HG03060 (cell line): ENCODE results near the gene ARID5A.
"Not testable (repeated sequence)": the region's sequence is repeated elsewhere in the genome, so short reads cannot be mapped to it uniquely, and the experiment has no call there.

Source experiments
- ATAC-seq: cut with Tn5 transposase; IDR thresholded peaks from one replicate; pipeline ENCODE4 v1.9.1; 2021; ENCODE audit warnings: low read depth, moderate number of reproducible peaks; ENCODE audit not compliant: unreplicated experiment

The ARID5A gene

DNA sequence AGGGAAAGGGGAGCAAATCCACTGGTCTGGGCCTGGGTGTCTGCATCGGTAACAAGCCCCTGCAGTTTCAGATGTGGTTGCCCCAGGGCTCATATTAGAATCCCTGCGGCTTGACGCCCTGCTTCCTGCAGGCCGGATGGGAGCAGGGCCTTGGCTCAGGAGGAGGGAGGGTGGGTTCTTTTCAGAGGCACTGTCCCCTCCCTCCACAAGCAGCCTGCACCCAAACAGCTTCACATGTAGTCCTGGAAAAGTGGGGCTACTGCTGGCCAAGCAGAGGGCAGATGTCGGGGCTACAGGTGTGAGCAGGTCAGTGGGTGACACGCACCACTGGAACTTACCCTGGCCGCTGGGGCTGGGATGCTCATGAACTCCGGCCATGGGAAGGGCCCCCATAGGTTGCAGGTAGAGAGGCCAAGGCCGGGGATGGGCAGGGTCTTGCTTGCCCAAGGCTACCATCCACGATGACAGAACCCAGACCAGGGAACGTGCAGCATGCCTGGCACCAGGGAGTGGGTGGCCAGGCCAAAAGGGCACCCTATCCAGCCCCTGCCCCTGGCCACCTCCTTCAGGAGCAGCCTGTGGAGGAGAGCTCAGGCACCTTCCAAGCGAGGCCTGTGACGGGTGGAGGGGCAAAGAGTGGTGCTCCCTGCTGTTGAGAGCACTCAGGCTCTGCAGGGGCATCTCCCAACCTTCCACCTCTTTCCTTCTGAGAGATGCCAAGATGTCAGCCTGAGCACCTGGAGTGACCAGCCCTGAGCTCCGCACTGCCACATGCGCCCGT, 16.8 kb downstream of the ARID5A start:
- no peak for ATAC-seq

DNA sequence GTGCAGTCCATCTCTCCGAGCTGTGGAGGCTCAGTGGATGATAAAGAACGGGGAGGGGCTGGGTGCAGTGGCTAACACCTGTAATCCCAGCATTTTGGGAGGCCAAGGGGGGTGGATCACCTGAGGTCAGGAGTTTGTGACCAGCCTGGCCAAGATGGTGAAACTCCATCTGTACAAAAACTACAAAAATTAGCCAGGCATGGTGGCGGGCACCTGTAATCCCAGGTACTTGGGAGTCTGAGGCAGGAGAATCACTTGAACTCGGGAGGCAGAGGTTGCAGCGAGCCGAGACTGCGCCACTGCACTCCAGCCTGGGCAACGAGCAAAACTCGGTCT, 17.4 kb downstream of the ARID5A start:
- ATAC-seq = not testable (repeated sequence)

DNA sequence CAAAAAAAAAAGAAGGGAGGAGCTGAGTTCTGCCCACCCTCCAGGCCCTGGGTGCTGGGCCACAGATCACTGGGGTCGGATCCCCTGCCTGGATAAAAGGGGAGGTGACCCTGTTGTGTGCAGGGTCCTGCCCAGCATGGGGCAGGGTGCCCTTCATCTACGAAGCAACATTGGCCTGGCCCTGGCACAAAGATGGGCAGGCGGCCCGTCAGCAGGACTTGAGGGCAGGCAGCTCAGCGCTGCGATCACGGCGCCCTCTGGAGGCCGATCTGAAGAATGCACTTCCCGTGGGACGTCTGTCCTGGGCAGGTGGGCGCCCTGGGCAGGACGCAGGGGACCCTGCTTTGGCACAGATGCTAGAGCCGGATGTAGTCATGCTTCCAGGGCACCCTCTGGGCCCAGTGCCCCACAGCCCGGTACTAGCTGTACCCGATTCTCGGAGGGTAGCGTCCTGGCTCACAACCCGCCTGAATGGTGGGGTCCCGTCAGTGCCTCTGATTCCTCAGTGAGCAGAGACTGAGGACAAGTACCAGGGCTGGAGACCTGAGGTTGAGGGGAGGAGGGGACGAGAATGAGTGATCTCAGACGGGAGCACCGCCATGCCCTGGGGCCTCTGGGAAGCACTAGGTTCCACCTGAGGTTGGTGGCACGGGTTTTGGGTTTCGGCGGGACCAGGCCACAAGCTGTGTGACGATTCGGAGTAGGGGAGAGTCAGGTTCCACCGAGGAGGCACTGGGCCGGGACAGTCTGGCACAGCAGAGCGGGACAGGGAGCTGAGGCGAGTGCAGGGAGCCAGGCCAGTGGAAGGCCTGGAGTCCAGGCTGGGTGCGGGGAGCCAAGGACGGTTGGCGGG, 18.0 kb downstream of the ARID5A start:
- no peak for ATAC-seq

DNA sequence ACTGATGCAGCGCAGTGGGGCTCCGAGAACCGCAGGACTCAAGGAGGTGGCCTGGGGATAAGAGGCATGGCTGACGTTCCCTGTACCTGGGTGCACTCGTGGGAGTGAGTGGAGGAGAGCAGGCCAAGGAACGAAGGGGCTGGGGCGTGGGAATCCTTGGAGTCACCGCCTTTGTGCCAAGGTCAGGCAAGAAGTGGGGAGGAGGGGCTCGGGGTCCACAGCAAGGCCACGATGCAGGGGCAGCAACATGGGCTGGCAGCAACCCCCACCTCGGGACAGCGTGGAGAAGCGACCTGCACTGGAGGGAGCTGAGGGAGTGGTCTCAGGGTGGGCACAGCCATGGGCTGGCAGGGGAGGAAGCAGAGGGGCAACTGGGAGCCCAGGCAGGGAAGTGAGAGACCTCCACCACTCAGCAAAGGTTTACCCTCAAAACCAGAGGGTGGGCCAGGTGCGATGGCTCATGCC, 18.6 kb downstream of the ARID5A start:
- ATAC-seq = no peak

DNA sequence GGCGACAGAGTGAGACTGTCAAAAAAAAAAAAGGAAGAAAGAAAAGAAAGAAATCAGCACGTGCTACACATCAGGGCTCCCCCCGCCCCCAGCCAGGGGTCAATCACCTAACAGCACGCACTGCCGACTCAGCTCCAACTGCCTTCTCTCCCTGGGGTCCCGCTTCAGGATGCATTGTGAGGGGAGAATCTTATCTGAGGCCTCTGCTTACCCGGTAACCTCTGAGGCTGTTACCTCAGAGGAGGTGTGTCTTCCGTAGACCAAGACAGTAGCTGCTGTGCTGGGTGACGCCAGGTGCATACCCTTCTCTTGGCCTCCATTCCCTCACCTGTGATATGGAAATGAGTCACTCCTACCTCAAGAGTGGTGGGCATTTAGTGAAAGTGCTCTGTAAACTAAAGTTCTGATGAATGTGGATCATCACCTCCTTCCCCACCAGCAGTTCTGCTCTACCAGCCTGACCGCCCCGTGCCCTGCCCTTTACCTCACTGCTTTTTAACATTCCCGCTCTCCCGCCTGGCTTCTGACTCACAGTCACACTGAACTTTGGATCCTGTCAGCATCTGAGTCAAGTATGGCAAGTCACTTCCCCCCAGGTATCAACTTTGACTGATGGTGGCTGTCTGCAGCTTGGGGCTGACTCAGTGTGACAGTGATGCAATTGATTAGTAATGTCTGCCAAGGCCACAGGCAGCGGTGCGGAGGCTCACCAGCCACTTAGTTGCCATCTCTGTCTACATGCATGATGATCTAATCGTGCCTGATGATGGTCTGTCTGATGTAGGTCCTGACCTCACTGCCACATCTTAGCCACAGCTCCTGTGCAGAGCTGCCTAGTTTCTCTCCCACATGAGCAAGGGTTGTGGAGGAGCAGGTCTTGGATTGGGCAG, 20.1 kb downstream of the ARID5A start:
- ATAC-seq = no peak

DNA sequence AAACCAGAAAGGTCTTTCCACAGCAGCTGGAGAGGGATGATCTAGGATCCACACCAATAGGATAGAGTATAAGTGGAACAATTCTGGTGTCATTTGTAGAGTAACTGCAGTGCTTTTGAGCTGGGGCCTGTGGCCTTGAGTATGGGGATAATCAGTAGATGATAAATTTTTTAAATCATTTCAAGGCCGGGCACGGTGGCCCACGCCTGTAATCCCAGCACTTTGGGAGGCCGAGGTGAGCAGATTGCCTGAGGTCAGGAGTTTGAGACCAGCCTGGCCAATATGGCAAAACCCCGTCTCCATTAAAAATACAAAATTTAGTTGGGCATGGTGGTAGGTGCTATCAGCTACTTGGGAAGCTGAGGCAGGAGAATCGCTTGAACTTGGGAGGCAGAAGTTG, 20.9 kb downstream of the ARID5A start:
- ATAC-seq = not testable (repeated sequence)

DNA sequence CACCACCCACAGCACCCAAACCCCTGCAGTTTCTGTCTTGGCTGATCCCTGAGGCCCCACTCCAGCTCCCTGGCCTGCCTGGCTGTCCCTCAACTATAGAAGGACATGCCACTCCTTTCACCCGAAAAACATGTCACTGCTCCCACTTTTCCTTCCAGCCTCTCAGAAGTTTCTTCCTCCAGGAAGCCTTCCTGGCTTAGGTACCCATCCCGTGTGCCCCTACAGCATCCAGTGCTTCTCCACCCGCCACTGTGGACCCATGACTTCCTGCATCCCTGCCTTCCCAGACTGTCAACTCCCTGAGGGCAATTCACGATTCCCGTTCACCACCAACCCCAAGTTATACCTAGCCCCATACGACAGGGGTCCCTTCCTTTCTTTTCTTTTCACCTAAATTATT, 21.5 kb downstream of the ARID5A start:
- no peak for ATAC-seq

DNA sequence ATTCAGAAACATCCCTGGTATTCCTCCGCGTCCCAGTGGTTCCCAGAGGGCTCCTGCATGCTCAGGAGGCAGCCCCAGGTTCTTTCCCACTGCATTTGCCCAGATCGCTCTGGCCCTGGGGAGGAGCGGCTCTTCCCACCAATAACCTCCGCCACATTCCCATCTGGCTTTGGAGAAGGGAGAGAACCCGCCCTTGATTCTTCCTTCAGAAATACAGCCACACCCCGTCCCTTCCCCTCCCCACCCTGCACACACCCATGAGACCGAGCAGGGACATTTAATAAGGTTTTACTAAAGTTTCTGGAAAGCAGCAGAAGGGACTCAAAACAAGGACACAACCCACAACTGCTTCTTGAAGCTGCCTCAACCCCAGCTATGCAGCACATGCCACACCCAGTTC, 21.9 kb downstream of the ARID5A start:
- no peak for ATAC-seq

DNA sequence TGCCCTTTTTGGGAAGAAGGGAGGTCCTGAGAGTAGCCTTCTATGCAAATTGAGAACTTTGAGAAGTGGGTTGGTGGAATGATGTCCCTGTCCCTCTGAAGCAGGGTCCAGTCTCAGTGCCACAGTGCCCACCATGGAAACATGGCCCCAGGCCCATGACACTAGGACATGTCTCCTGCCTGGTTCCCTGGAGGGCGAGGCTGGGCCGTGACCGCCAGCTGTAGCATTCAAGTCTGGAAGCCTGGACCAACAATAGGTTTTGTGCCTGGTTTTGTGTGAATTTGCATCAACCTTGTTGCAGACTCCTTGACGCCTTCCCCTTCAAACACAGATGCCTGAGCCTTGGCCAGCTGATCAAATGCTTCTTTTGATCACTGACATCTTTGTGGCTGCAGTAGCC, 27.5 kb downstream of the ARID5A start:
- ATAC-seq = no peak

DNA sequence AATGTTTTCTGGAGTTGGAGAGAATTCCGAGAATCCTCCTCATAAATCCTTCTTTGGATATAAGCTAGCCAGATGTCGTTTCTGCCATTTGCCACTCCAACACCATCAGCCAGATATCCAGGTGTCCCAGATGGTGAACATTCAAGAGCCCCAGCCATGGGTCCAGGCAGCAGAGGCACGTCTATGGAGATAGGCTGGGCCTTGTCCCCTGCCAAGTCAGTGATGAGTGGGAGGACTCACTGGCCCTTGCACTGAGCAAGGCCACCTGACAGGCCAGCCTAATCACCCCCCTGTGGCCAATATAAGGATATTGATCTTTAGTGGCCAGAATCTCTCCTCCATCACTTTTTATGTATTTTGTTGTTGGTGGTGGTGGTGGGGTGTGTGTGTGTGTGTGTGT, 28.0 kb downstream of the ARID5A start:
- ATAC-seq = no peak

DNA sequence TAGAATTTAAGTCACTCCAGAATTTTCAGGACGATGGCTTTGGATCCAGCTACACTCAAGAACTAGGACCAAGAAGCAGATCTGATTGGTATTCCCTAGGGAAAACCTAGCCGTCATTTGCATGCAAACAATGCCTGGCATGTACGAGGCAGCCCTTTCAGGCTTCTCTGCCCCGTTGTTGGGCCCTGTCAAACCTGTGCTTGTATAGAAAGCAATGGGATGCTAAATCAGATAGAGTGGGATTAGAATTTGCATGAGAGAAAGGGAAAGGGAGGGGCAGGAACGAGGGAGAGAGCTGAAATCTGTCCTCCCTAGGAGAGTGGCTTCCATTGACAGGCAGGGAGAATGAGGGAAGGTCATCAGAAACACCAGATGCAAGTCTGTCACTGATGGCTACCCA, 28.6 kb downstream of the ARID5A start:
- no peak for ATAC-seq

DNA sequence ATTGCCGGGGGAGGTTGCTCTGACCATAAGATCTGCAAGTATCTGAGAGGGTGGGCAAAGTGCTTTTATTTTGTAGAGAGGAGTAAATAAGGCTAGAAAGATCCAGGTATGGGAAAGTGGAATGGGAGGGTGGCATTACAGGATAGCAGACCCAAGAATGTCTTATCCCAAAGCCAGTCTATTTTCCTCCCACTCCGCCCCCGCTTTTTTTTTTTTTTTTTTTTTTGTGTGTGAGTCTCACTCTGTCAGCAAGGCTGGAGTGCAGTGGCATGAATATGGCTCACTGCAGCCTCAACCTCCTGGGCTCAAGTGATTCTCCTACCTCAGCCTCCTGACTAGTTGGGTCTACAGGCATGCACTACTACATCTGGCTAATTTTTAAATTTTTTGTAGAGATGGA, 31.5 kb downstream of the ARID5A start:
- no peak for ATAC-seq

DNA sequence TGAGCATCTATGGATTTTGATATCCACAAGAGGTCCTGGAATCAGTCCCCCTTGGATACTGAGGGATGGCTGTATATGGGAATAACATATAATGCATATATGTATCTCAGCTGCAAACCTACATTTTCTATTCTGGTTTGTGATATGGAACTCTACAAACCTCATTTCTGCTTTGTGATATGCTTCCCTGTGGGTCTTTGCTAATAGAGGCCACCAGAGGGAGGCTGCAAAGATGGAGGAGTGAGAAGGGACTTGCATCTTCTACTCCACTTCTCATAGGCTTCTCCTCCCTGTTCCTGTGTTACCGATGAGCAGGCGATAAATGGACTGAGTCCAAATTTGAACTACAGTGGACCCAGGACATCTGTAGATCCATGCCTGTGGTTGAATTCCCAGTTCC, 37.8 kb downstream of the ARID5A start:
- ATAC-seq = no peak

DNA sequence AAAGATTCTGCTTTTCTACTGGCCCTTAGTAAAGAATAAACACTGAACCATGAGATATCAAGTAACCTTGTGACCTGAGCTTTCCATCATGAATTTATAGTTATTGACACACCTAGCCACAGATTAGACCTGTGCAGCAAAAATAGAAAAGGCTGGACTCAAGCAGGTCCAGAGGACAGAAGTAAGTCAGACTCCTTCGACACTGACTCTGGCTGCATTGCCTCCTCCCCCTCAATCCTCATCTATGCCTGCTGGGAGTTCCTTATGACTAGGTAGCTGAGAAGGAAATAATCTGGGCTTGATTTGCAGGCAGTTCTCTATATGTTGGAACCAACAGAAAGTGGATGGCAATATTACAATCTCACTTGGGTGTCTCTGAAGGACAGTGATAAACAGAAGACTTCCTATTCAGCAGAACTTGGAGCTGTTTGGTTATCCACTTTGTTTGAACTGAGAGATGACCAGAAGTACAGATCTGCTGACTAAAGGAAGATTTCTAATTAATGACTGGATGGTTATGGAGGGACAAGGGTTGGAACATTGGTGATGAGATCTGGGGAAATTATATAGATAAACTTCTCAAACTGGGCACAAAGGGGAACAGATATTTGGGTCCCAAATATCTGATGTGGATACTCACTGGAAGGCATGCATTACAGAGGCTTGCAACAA, 39.4 kb downstream of the ARID5A start:
- ATAC-seq = no peak

DNA sequence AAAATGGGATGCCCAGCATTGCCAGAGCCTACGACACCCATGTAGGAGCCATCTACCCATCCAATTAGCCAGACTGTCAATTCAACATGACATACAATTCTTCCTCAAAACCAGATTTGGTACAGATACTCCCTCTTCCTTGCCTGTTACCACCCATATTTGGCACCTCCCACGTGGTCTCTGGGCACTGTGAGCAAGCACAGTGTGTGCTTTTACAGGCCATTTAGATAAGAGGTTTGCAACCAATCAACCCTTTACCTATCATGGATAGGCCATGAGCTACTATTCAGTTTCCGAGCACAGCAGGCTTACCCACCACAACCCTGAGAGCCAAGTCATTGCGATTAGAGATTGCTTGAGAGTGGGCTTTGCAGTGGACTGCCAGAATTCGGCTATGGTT, 40.9 kb downstream of the ARID5A start:
- ATAC-seq = no peak

DNA sequence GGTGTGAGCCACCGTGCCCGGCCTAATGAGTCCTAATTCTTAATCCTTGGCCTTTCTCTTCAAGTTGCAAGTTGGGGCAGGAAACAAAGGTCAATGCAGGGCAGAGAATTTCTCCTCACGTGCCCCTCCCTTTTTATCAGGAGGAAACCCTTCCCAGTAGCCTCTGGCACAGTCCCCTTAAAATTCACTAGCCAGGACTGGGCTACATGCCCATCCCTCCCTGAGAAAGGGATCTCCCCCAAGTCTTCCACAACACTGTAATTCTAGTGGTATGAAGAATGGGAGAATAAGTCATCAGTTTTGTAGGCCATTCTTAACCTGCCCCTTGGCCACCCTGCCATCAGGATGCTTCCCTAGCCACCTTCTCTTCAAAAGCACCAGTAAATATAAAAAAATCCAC, 42.2 kb downstream of the ARID5A start:
- no peak for ATAC-seq

DNA sequence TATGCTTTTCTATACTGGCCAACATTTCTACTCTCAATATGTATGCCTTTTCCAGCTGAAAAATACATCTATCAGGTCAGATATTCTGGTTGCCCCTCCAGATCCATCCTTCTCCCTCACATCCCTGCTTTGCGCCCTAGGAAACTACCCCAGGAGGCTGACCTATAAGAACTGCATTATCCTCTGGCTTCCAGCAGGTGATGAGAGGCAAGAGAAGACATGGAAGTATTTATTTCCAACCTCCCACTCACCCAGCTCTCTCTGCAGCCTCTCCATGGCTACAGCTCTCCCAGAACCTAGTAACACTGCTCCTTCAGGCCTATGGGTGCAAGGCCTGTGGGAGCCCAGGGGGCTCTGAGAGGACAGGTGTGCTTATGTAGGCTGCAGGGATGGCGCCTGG, 42.9 kb downstream of the ARID5A start:
- ATAC-seq = no peak

DNA sequence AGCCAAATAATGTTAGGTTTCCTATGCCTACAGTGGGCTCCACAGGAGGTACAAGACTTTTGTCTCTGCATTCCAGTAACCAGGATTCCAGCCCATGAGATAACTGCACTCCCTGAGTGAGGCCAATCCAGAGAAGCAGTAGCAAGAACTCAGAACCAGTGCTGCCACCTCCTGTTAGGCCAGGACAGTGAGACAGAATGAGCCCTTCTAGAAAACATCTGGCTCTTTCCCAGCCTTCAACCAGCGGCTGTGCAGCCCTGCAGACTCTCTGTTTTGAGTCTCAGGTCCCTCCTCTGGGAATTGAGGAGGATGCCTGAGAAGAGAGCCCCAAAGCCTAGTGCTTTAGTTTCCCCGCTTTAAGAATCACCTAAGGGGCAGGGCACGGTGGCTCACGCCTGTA, 44.2 kb downstream of the ARID5A start:
- ATAC-seq = no peak

DNA sequence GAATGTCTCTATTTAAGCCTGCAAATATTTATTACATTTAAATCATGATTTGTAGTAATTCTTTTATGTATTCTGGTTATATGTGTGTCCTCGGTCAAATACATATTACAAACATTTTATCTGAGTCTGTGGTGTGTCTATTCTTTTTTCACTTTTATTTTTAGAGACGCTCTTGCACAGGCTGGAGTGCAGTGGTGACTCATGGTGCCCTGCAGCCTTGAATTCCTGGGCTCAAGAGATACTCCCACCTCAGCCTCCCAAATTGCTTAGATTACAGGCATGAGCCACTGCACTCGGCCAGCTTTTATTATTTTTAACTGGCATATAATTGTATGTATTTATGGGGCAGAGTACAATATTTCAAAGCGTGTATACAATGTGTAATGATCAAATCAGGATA, 47.5 kb downstream of the ARID5A start:
- no peak for ATAC-seq

DNA sequence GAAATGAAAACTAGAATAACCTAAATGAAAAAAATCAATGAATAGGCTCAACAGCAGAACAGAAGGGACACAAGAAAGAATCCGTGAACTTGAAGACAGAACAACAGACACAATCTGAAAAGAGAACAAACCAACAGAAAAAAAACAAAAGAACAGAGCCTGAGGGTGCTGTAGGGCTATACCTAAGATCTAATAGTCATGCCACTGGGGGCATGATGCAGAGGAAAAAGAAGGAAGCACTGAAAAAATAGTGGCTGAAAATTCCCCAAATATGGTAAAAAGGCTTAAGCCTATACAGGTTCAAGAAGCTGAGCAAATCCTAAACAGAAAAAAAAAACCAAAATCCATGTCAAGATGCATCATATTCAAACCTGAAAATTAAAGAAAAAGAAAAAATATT, 51.3 kb downstream of the ARID5A start:
- no peak for ATAC-seq
